ENCODE data around the gene LRRC71.

DNA sequence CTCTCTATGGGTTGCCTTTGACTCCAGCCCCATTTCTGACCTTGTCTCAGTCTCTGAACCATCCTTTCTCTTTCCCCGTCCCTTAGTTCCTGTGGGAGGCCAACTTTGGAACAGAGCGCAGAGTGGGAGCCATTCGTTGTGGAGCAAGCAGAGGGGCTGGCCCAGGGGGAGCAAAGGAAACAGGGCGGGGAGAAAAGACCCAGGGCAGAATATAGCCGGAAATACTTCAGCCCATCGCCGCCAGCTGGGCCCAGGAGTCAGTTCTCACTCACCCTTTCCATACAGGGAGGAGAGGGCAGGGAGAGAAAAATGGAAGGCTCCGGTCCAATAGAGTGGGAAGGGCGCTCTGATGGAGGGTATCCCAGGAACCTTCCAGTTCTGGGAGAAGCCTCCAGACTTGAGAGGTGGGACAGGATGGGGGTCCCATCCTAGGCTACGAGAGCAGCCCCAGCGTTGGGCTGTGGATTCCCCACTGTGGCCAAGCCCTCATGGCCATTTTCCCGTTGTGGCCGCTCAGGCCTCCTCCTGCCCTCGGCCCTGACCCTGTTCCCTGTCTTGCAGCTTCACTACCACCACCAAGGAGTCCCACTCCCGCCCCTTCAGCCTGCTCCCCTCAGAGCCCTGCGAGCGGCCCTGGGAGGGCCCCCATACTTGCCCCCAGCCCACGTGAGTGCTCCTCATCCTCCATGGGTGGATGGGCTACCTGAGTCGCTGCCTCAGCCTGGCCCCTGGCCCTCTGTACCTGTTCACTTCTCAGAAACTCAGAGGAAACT lies 16.1 kb upstream of the LRRC71 start:
- TF ChIP-seq, protein P1, sequence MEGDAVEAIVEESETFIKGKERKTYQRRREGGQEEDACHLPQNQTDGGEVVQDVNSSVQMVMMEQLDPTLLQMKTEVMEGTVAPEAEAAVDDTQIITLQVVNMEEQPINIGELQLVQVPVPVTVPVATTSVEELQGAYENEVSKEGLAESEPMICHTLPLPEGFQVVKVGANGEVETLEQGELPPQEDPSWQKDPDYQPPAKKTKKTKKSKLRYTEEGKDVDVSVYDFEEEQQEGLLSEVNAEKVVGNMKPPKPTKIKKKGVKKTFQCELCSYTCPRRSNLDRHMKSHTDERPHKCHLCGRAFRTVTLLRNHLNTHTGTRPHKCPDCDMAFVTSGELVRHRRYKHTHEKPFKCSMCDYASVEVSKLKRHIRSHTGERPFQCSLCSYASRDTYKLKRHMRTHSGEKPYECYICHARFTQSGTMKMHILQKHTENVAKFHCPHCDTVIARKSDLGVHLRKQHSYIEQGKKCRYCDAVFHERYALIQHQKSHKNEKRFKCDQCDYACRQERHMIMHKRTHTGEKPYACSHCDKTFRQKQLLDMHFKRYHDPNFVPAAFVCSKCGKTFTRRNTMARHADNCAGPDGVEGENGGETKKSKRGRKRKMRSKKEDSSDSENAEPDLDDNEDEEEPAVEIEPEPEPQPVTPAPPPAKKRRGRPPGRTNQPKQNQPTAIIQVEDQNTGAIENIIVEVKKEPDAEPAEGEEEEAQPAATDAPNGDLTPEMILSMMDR (IDR thresholded peaks at IDR 0.05): no peak
- TF ChIP-seq POLR2A (IDR thresholded peaks at IDR 0.05): no peak
